Suprapubic skin (tissue), 4 donors: ENCODE data around the gene ISG15. TPM values are rescaled to one million over a fixed set of nuclear protein-coding genes. Genes with fewer than 3 reads are reported as not detected.

Source experiments
- DNase-seq, 2 donors: peaks; one replicate each; pipeline ENCODE4 v3.0.0-alpha.2; 2019; ENCODE audit warnings: low spot score in 2 of 2
- H3K27ac ChIP-seq: fragments of 200-600 bp; sonication (generic); one replicate; pipeline ENCODE4 v1.5.1; 2019
- H3K27me3 ChIP-seq: fragments of 200-600 bp; sonication (generic); one replicate; pipeline ENCODE4 v1.5.1; 2019
- H3K36me3 ChIP-seq: fragments of 200-600 bp; sonication (generic); one replicate; pipeline ENCODE4 v1.5.1; 2019
- H3K4me1 ChIP-seq: fragments of 200-600 bp; sonication (generic); one replicate; pipeline ENCODE4 v1.5.1; 2019
- H3K4me3 ChIP-seq: fragments of 200-600 bp; sonication (generic); one replicate; pipeline ENCODE4 v1.5.1; 2019; ENCODE audit warnings: mild to moderate bottlenecking
- H3K9me3 ChIP-seq: fragments of 200-600 bp; sonication (generic); one replicate; pipeline ENCODE4 v1.5.1; 2019
- CTCF ChIP-seq, 2 donors: fragments of 200-600 bp in 1 of 2; fragments of 450-650 bp in 1 of 2; sonication (generic) in 1 of 2; IDR thresholded peaks; one replicate each; pipeline ENCODE4 v1.5.1; 2016 to 2019; ENCODE audit warnings: antibody characterized with exemption in 2 of 2, mild to moderate bottlenecking in 1 of 2, moderate library complexity in 1 of 2
- EP300 ChIP-seq: sonication (generic); formaldehyde crosslinking; IDR thresholded peaks from one replicate; pipeline ENCODE4 v1.6.1; 2017; ENCODE audit warnings: antibody characterized with exemption
- POLR2A ChIP-seq, 2 donors: fragments of 450-650 bp; IDR thresholded peaks; one replicate each; pipeline ENCODE4 v1.6.1; 2017; ENCODE audit warnings: antibody characterized with exemption in 2 of 2, mild to moderate bottlenecking in 2 of 2, moderate library complexity in 2 of 2
- POLR2AphosphoS5 ChIP-seq, 3 donors: sonication (generic); formaldehyde crosslinking; IDR thresholded peaks; one replicate each; pipeline ENCODE4 v1.6.1; 2017; ENCODE audit warnings: antibody characterized with exemption in 3 of 3
- WGBS: methylation state at CpG from one replicate; pipeline ENCODE4 v1.1.5; 2018; 5-methylcytosine and 5-hydroxymethylcytosine counted together
- total RNA-seq, 4 donors: library from RNA; depleted of rRNA; stranded (reverse); fragments of >200 nt; gene quantifications; one replicate each; pipeline ENCODE4 v1.1.0, GENCODE V29; 2016

The ISG15 gene
- total RNA-seq, 4 donors from 2014 or later = 5.4 to 10.1 (median 7.9) TPM

GRCh38 chr1:1062348-1063163, 49.3 kb downstream of the ISG15 start:
- H3K27me3 ChIP-seq = peaks cover 87% of the 10 kb centered on the region
- H3K27ac ChIP-seq = no peak overlapping the region
- TF ChIP-seq CTCF (IDR thresholded peaks at IDR 0.05) (no peak), POLR2AphosphoS5 (IDR thresholded peaks at IDR 0.05) (no peak), EP300 (no peak), POLR2A (IDR thresholded peaks at IDR 0.05) (no peak)
- WGBS = 53% methylated on average over 7 of the region's 29 CpGs
- no peaks in the 10 kb centered on the region for H3K9me3 ChIP-seq
- H3K4me1 ChIP-seq = peaks cover 50% of the 10 kb centered on the region
- no peak overlapping the region for H3K4me3 ChIP-seq
- no peaks in the 10 kb centered on the region for H3K36me3 ChIP-seq
- no peak for DNase-seq

DNA sequence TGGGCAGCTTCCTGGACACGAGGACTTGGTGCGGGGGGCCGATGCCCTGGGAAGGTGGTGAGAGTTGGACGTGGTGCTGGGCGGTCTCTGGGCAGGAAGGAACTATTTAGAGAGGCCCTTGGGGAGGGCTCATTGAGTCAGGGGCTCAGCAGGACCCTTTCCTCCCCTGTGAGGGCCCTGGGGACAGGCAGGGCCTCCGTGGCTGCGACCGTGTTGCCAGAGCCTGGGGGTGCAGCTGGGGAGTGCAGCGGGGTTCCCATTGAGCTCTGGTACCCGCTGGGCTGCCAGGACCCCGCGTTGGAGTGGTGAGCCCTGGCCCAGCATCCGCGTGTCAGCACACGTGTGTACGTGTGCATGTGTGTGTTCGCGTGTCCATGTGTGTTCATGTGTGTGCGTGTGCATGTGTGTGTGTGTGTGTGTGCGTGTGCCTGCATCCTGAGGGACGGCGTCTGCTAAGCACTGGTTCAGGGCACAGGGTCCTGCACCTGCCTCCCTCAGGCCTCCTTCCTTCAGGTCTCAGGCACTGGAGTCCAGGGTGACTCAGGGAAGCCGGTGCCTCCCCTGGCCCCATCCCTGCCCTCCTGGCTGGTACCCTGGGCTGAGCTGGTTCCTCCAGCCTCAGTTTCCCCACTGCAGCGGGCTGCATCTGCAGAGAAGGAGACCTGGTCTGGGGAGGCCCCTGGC, 50.1 kb downstream of the ISG15 start:
- H3K9me3 ChIP-seq = no peaks in the 10 kb centered on the region
- TF ChIP-seq POLR2A (IDR thresholded peaks at IDR 0.05) (no peak), CTCF (IDR thresholded peaks at IDR 0.05) (no peak), EP300 (no peak), POLR2AphosphoS5 (IDR thresholded peaks at IDR 0.05) (no peak)
- H3K27me3 ChIP-seq = peaks cover 87% of the 10 kb centered on the region
- H3K27ac ChIP-seq = no peak overlapping the region
- peaks cover 54% of the 10 kb centered on the region for H3K4me1 ChIP-seq
- no peaks in the 10 kb centered on the region for H3K36me3 ChIP-seq
- DNase-seq = no peak
- H3K4me3 ChIP-seq = peak overlapping the region; percentile 11
- WGBS = 0% methylated on average over 1 of the region's 24 CpGs

Other genes starting within 250 kb of the ISG15 start
- 1 to 10 TPM in 2 of 4 donors, under 1 TPM in 1, not detected in 1; 0.85 to 2.0 (median 1.5) TPM for gene SAMD11, start 89.6 kb upstream of the ISG15 start, total RNA-seq
- 10 to 100 TPM; 45.6 to 61.9 (median 56.3) TPM for gene NOC2L, start 54.2 kb upstream of the ISG15 start, total RNA-seq
- gene KLHL17, start 52.9 kb upstream of the ISG15 start, total RNA-seq = 10 to 100 TPM in 3 of 4 donors, 1 to 10 TPM in 1; 9.7 to 38.3 (median 17.0) TPM
- 10 to 100 TPM; 36.1 to 69.0 (median 48.4) TPM for gene PLEKHN1, start 47.0 kb upstream of the ISG15 start, total RNA-seq
- under 1 TPM; 0.24 to 0.93 (median 0.44) TPM for gene PERM1, start 31.4 kb upstream of the ISG15 start, total RNA-seq
- 10 to 100 TPM; 12.7 to 34.8 (median 31.6) TPM for gene HES4, start 13.4 kb upstream of the ISG15 start, total RNA-seq
- 10 to 100 TPM; 50.6 to 84.8 (median 71.1) TPM for gene AGRN, start 6.6 kb downstream of the ISG15 start, total RNA-seq
- 1 to 10 TPM; 1.8 to 4.9 (median 4.8) TPM for gene RNF223, start 60.8 kb downstream of the ISG15 start, total RNA-seq
- gene C1orf159, start 102.6 kb downstream of the ISG15 start, total RNA-seq = 10 to 100 TPM; 12.8 to 48.4 (median 19.7) TPM
- gene TTLL10, start 160.4 kb downstream of the ISG15 start, total RNA-seq = not detected
- gene TNFRSF18, start 193.1 kb downstream of the ISG15 start, total RNA-seq = 10 to 100 TPM; 24.4 to 62.1 (median 33.5) TPM
- 1 to 10 TPM in 1 of 4 donors, under 1 TPM in 2, not detected in 1; 0.42 to 1.4 (median 0.72) TPM for gene TNFRSF4, start 200.7 kb downstream of the ISG15 start, total RNA-seq
- 10 to 100 TPM; 57.5 to 87.6 (median 73.1) TPM for gene SDF4, start 218.5 kb downstream of the ISG15 start, total RNA-seq
- 10 to 100 TPM in 3 of 4 donors, 1 to 10 TPM in 1; 9.3 to 24.4 (median 16.4) TPM for gene B3GALT6, start 218.7 kb downstream of the ISG15 start, total RNA-seq
- 10 to 100 TPM in 1 of 4 donors, 1 to 10 TPM in 3; 4.3 to 23.5 (median 7.1) TPM for gene C1QTNF12, start 233.2 kb downstream of the ISG15 start, total RNA-seq